CD14-positive monocyte (primary cell): ENCODE results near the gene RAB40C. TPM values are rescaled to one million over a fixed set of nuclear protein-coding genes. Genes with fewer than 3 reads are reported as not detected.
A peak's percentile ranks its signal among the peaks of the same experiment; 100 is the strongest.

Experiments
- DNase-seq, 3 donors: peaks; one replicate each; pipeline ENCODE4 v3.0.0-alpha.2; 2011 to 2022
- H2AFZ ChIP-seq: 2 replicates; pipeline ENCODE4 v1.6.0; 2012; ENCODE audit warnings: mild to moderate bottlenecking, low read depth, low read length, inconsistent platforms; ENCODE audit not compliant: insufficient read depth, poor library complexity, severe bottlenecking
- H3K27ac ChIP-seq, 2 donors: 1 replicate in 1 of 2; 2 replicates in 1 of 2; pipeline ENCODE4 v1.5.1; 2012 to 2013; ENCODE audit warnings: low read length in 2 of 2, control low read depth in 1 of 2, inconsistent platforms in 1 of 2, low read depth in 1 of 2, mild to moderate bottlenecking in 1 of 2
- H3K27me3 ChIP-seq, 2 donors: one replicate each; pipeline versions ENCODE4 v1.6.0 to v1.6.1; 2011 to 2013; ENCODE audit warnings: low read length in 2 of 2; ENCODE audit not compliant: control insufficient read depth in 2 of 2, insufficient read depth in 2 of 2
- H3K36me3 ChIP-seq, 2 donors: replicated peaks in 1 of 2; 1 replicate in 1 of 2; 2 replicates in 1 of 2; pipeline versions ENCODE4 v1.5.1 to v1.6.1; 2012 to 2013; ENCODE audit warnings: low read length in 2 of 2, control low read depth in 1 of 2, inconsistent platforms in 1 of 2, mild to moderate bottlenecking in 1 of 2; ENCODE audit not compliant: insufficient read depth in 2 of 2, control insufficient read depth in 1 of 2
- H3K4me1 ChIP-seq, 2 donors: 1 replicate in 1 of 2; 2 replicates in 1 of 2; pipeline versions ENCODE4 v1.5.1 to v1.6.1; 2012 to 2013; ENCODE audit warnings: low read length in 2 of 2, control low read depth in 1 of 2, inconsistent platforms in 1 of 2, mild to moderate bottlenecking in 1 of 2, moderate library complexity in 1 of 2; ENCODE audit not compliant: insufficient read depth in 2 of 2, control insufficient read depth in 1 of 2
- H3K4me2 ChIP-seq: replicated peaks from 2 replicates; pipeline ENCODE3; 2012; ENCODE audit warnings: low read length, moderate library complexity, mild to moderate bottlenecking; ENCODE audit not compliant: poor library complexity, severe bottlenecking; ENCODE audit errors: extremely low read depth
- H3K4me3 ChIP-seq, 3 experiments: fragments of 200-600 bp in 1 of 3; sonication (generic) in 1 of 3; replicated peaks in 1 of 3; 1 replicate in 2 of 3; 2 replicates in 1 of 3; pipeline ENCODE4 v1.5.1; 2011 to 2013; ENCODE audit warnings: low read length in 3 of 3, mild to moderate bottlenecking in 3 of 3, control low read depth in 2 of 3, low read depth in 2 of 3, inconsistent platforms in 1 of 3, moderate library complexity in 1 of 3
- H3K79me2 ChIP-seq: 2 replicates; pipeline ENCODE4 v1.6.0; 2012; ENCODE audit warnings: mild to moderate bottlenecking, control low read depth, inconsistent platforms, low read length, moderate library complexity; ENCODE audit not compliant: insufficient read depth
- H3K9ac ChIP-seq: 2 replicates; pipeline ENCODE4 v1.6.0; 2017; ENCODE audit warnings: low read length, mild to moderate bottlenecking; ENCODE audit not compliant: insufficient read depth, poor library complexity, severe bottlenecking
- H3K9me3 ChIP-seq, 2 donors: replicated peaks in 1 of 2; 1 replicate in 1 of 2; 2 replicates in 1 of 2; pipeline versions ENCODE4 v1.5.1 to v1.6.1; 2012 to 2013; ENCODE audit warnings: low read length in 2 of 2, control low read depth in 1 of 2; ENCODE audit not compliant: control insufficient read depth in 1 of 2, insufficient read depth in 1 of 2
- H4K20me1 ChIP-seq: 2 replicates; pipeline ENCODE4 v1.6.0; 2012; ENCODE audit warnings: mild to moderate bottlenecking, low read length, control low read depth, moderate library complexity; ENCODE audit not compliant: insufficient read depth
- H3K27ac Mint-ChIP-seq, 7 donors: one replicate each; pipeline ENCODE4 v1.8.0; 2020; ENCODE audit warnings: mild to moderate bottlenecking in 7 of 7, mixed read lengths in 7 of 7, moderate library complexity in 6 of 7, inconsistent platforms in 2 of 7
- H3K27me3 Mint-ChIP-seq, 3 donors: one replicate each; pipeline ENCODE4 v1.8.0; 2021 to 2022; ENCODE audit warnings: low read depth in 3 of 3, mild to moderate bottlenecking in 3 of 3, mixed read lengths in 3 of 3, moderate library complexity in 3 of 3, inconsistent platforms in 1 of 3
- H3K36me3 Mint-ChIP-seq, 2 donors: one replicate each; pipeline ENCODE4 v1.8.0; 2020; ENCODE audit warnings: mixed read lengths in 2 of 2, inconsistent platforms in 1 of 2, mild to moderate bottlenecking in 1 of 2
- H3K4me1 Mint-ChIP-seq: one replicate; pipeline ENCODE4 v1.8.0; 2020; ENCODE audit warnings: mild to moderate bottlenecking, mixed read lengths
- H3K4me3 Mint-ChIP-seq, 2 donors: one replicate each; pipeline ENCODE4 v1.8.0; 2020; ENCODE audit warnings: mild to moderate bottlenecking in 2 of 2, mixed read lengths in 2 of 2, moderate library complexity in 1 of 2
- H3K9me3 Mint-ChIP-seq, 7 donors: one replicate each; pipeline ENCODE4 v1.8.0; 2020 to 2022; ENCODE audit warnings: mixed read lengths in 7 of 7, mild to moderate bottlenecking in 6 of 7, moderate library complexity in 6 of 7, inconsistent platforms in 2 of 7
- CTCF ChIP-seq: fragments of 200-600 bp; IDR thresholded peaks from one replicate; pipeline ENCODE4 v1.8.0; 2022; ENCODE audit warnings: antibody characterized with exemption, mild to moderate bottlenecking
- WGBS: methylation state at CpG from one replicate; pipeline ENCODE4 v1.1.5; 2013; ENCODE audit warnings: missing lambda C conversion rate; ENCODE audit not compliant: insufficient coverage; 5-methylcytosine and 5-hydroxymethylcytosine counted together
- intact Hi-C, 2 donors: fragments of 100-400 bp; cut with micrococcal nuclease; formaldehyde crosslinking; loops; one replicate each; pipeline versions ENCODE4 v1.15.0 to v1.15.1; 2023
- polyA plus RNA-seq, 3 donors: library from polyadenylated mRNA; depleted of rRNA in 1 of 3; unstranded in 2 of 3; stranded (reverse) in 1 of 3; fragments of 300-500 nt in 2 of 3; fragments of >200 nt in 1 of 3; fragmentation: Illumina TruSeq in 2 of 3; gene quantifications; 1 replicate in 2 of 3; 2 replicates in 1 of 3; pipeline ENCODE4 v1.2.3, GENCODE V29; 2012 to 2021

The RAB40C gene
- polyA plus RNA-seq, 3 donors = 10.0 to 22.6 (median 10.9) TPM

DNA sequence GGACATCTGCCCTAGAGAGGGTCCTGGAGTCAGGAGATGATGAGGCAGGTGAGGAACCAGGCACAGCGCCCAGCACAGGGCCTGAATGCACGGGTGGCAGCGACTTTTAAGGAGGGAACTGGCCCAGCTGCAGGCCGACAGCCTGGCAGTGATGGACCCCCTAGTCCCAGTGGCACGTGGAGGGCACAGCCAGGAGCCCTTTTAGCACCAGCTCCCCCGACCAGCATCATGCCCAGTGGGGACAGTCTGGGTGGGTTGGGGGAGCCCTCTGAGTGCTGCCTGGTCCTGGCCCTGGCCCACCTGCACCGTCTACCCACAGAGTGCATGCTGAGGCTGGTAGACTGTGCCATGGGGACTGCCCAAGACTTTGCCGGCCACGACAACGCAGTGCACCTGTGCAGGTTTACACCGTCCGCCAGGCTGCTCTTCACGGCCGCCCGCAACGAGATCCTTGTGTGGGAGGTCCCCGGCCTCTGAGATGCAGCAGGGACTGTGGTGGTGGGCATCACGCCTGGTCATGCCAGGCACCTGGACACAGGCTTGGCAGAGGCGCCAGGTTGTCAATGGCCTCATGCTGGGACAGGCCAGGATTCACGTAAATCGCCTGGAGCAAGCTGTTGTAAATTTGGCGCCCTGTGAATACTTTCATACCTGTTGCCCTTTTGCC lies 77.4 kb downstream of the RAB40C start:
- Histone ChIP-seq H3K9me3 (no peaks in the 10 kb centered on the region), H4K20me1 (peaks cover 30% of the 10 kb centered on the region), H3K27me3 (no peaks in the 10 kb centered on the region), H3K4me2 (peak overlapping the region; percentile 96), H2AFZ (peak overlapping the region; percentile 74), H3K9ac (no peak overlapping the region), H3K79me2 (peaks cover 20% of the 10 kb centered on the region), H3K4me3 (peak overlapping the region in 1 of 3 experiments; percentile 87), H3K36me3 (peaks cover 30 to 31% of the 10 kb centered on the region in 2 donors), H3K4me1 (peaks cover 17 to 21% of the 10 kb centered on the region in 2 donors), H3K27ac (peak overlapping the region; percentile 8 to 68)
- Mint-ChIP-seq H3K4me3 (peak overlapping the region; percentile 53 to 78), H3K36me3 (peaks cover 19 to 34% of the 10 kb centered on the region in 2 donors), H3K27me3 (peaks cover 0 to 2% (median 2%) of the 10 kb centered on the region in 3 donors), H3K27ac (peak overlapping the region in 5 of 7 donors; percentile 51 to 78 (median 66)), H3K4me1 (peaks cover 9% of the 10 kb centered on the region), H3K9me3 (no peaks in the 10 kb centered on the region)
- no peak for TF ChIP-seq CTCF
- intact Hi-C loops = no loop called here
- DNase-seq = no peak
- WGBS = 90% methylated on average over 21 of the region's 22 CpGs

DNA sequence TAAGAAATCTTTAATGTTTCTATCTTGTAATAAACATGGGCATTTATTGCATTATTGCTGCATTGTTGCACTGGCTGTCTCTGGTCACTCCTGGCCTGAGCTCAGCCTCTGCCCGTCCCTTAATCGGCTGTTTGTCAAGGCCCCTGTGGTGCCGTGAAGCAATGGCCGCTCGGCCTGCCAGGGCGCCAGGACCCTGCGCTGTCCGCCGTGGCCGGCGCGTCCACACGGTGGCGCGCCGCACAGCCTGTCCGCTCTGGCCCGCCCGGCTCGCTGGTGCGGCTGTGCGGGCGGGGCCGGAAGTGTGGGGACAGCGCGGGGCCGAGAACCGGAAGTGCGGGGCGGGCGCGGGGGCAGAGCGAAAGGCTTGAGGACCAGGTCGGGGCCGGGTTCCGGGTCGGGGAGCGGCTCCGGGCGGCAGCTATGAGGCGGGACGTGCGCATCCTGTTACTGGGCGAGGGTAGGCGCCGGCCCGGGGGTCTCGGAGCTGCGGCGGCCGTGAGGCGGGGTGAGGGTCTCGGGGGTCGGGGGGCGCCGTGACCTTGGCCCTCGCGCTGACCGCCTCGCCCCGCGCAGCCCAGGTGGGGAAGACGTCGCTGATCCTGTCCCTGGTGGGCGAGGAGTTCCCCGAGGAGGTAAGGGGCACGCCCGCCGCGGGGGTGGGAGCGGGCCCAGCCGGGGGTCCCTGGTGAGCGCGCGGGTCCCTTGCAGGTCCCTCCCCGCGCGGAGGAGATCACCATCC lies 78.1 kb downstream of the RAB40C start, which contains the start of gene RHOT2:
RHOT2 (plus strand) TSS at position 353 of the 739 bp plus-strand sequence; CDS start at position 421, 68 bp downstream.
- Histone ChIP-seq H3K4me1 (peaks cover 17 to 21% of the 10 kb centered on the region in 2 donors), H3K36me3 (peaks cover 37 to 38% of the 10 kb centered on the region in 2 donors), H3K4me3 (peak within 1 kb of the TSS; percentile 72 to 87 (median 78)), H2AFZ (peak within 1 kb of the TSS; percentile 74), H3K9me3 (no peaks in the 10 kb centered on the region), H3K27me3 (no peaks in the 10 kb centered on the region), H3K9ac (peak within 1 kb of the TSS; percentile 83), H3K4me2 (peak within 1 kb of the TSS; percentile 96), H4K20me1 (peaks cover 37% of the 10 kb centered on the region), H3K27ac (peak within 1 kb of the TSS; percentile 8 to 68), H3K79me2 (peaks cover 20% of the 10 kb centered on the region)
- peak within 1 kb of the TSS; percentile 78 to 82 for H3K4me3 Mint-ChIP-seq
- H3K36me3 Mint-ChIP-seq = peaks cover 24 to 36% of the 10 kb centered on the region in 2 donors
- peak; percentile 90 to 94 (median 93) for DNase-seq
- peak within 1 kb of the TSS in 6 of 7 donors; percentile 49 to 80 (median 64) for H3K27ac Mint-ChIP-seq
- intact Hi-C loops = no loop called here
- no peaks in the 10 kb centered on the region for H3K9me3 Mint-ChIP-seq
- H3K4me1 Mint-ChIP-seq = peaks cover 9% of the 10 kb centered on the region
- peak; percentile 73 for TF ChIP-seq CTCF
- H3K27me3 Mint-ChIP-seq = peaks cover 0 to 2% (median 2%) of the 10 kb centered on the region in 3 donors
- WGBS = under 1% methylated on average over 76 of the region's 78 CpGs
